Nephron (organoid): ENCODE measurements around the gene SYNPO2.
A peak's percentile ranks its signal among the peaks of the same experiment; 100 is the strongest.

ENCODE experiments used
- H3K27ac Mint-ChIP-seq, 3 experiments: 2 replicates each; pipeline ENCODE4 v1.8.0; 2020; ENCODE audit warnings: mixed read lengths in 3 of 3, mild to moderate bottlenecking in 2 of 3, moderate library complexity in 1 of 3
- H3K27me3 Mint-ChIP-seq: 2 replicates; pipeline ENCODE4 v1.8.0; 2021; ENCODE audit warnings: low read depth, mild to moderate bottlenecking, moderate library complexity, mixed read lengths
- H3K36me3 Mint-ChIP-seq: 2 replicates; pipeline ENCODE4 v1.8.0; 2020; ENCODE audit warnings: low read depth, mixed read lengths
- H3K4me1 Mint-ChIP-seq: 2 replicates; pipeline ENCODE4 v1.8.0; 2020; ENCODE audit warnings: mixed read lengths
- H3K4me3 Mint-ChIP-seq, 3 experiments: 2 replicates each; pipeline ENCODE4 v1.8.0; 2020; ENCODE audit warnings: mild to moderate bottlenecking in 3 of 3, mixed read lengths in 3 of 3, moderate library complexity in 2 of 3
- H3K9me3 Mint-ChIP-seq: 2 replicates; pipeline ENCODE4 v1.8.0; 2020; ENCODE audit warnings: mixed read lengths
- CTCF ChIP-seq, 3 experiments: fragments of 200-600 bp; sonication (generic); IDR thresholded peaks; one replicate each; pipeline ENCODE4 v1.5.0; 2021; ENCODE audit warnings: antibody characterized with exemption in 3 of 3; ENCODE audit not compliant: unreplicated experiment in 3 of 3

Gene SYNPO2

GRCh38 chr4:119081542-119081859 lies 192.8 kb downstream of the SYNPO2 start:
- H3K4me3 Mint-ChIP-seq: no peak overlapping the region
- no peaks in the 10 kb centered on the region for H3K27me3 Mint-ChIP-seq
- H3K9me3 Mint-ChIP-seq: peaks cover 5% of the 10 kb centered on the region
- no peak for TF ChIP-seq CTCF (IDR thresholded peaks at IDR 0.05; ENCODE audit: unreplicated experiment in 3 of 3)
- no peaks in the 10 kb centered on the region for H3K36me3 Mint-ChIP-seq
- H3K27ac Mint-ChIP-seq: peak overlapping the region in 1 of 3 experiments; percentile 85
- peaks cover 20% of the 10 kb centered on the region for H3K4me1 Mint-ChIP-seq

GRCh38 chr4:119081943-119082342 lies 193.3 kb downstream of the SYNPO2 start:
- H3K27me3 Mint-ChIP-seq: no peaks in the 10 kb centered on the region
- peak overlapping the region in 2 of 3 experiments; percentile 5 to 26 for H3K27ac Mint-ChIP-seq
- H3K4me1 Mint-ChIP-seq: peaks cover 20% of the 10 kb centered on the region

GRCh38 chr4:119082661-119083060 lies 194.0 kb downstream of the SYNPO2 start:
- H3K4me1 Mint-ChIP-seq: peaks cover 20% of the 10 kb centered on the region
- H3K27me3 Mint-ChIP-seq: no peaks in the 10 kb centered on the region
- no peak overlapping the region for H3K27ac Mint-ChIP-seq
- H3K9me3 Mint-ChIP-seq: peaks cover 3% of the 10 kb centered on the region
- no peak for TF ChIP-seq CTCF (IDR thresholded peaks at IDR 0.05; ENCODE audit: unreplicated experiment in 3 of 3)
- no peaks in the 10 kb centered on the region for H3K36me3 Mint-ChIP-seq
- no peak overlapping the region for H3K4me3 Mint-ChIP-seq

More at GRCh38 chr4:119081943-119082342, 193.3 kb downstream of the SYNPO2 start:
- Mint-ChIP-seq H3K36me3 (no peaks in the 10 kb centered on the region), H3K4me3 (no peak overlapping the region), H3K9me3 (peaks cover 3% of the 10 kb centered on the region)
- no peak for TF ChIP-seq CTCF (IDR thresholded peaks at IDR 0.05; ENCODE audit: unreplicated experiment in 3 of 3)

- Mint-ChIP-seq H3K4me3 (no peak overlapping the region), H3K27ac (no peak overlapping the region), H3K4me1 (peaks cover 20% of the 10 kb centered on the region), H3K9me3 (peaks cover 3% of the 10 kb centered on the region), H3K36me3 (no peaks in the 10 kb centered on the region), H3K27me3 (no peaks in the 10 kb centered on the region)
- no peak for TF ChIP-seq CTCF (IDR thresholded peaks at IDR 0.05; ENCODE audit: unreplicated experiment in 3 of 3)
These were observed 195.9 kb downstream of the SYNPO2 start for GRCh38 chr4:119084513-119084912.

GRCh38 chr4:119087121-119087520 lies 198.5 kb downstream of the SYNPO2 start:
- Mint-ChIP-seq H3K4me3 (no peak overlapping the region), H3K9me3 (peaks cover 11% of the 10 kb centered on the region), H3K27me3 (no peaks in the 10 kb centered on the region), H3K4me1 (peaks cover 15% of the 10 kb centered on the region), H3K27ac (no peak overlapping the region), H3K36me3 (no peaks in the 10 kb centered on the region)
- peak in 2 of 3 experiments; percentile 14 for TF ChIP-seq CTCF (IDR thresholded peaks at IDR 0.05; ENCODE audit: unreplicated experiment in 3 of 3)

GRCh38 chr4:119087656-119088055 lies 199.0 kb downstream of the SYNPO2 start:
- Mint-ChIP-seq H3K36me3 (no peaks in the 10 kb centered on the region), H3K27me3 (no peaks in the 10 kb centered on the region), H3K4me3 (no peak overlapping the region), H3K9me3 (peaks cover 11% of the 10 kb centered on the region), H3K27ac (no peak overlapping the region), H3K4me1 (peaks cover 12% of the 10 kb centered on the region)
- no peak for TF ChIP-seq CTCF (IDR thresholded peaks at IDR 0.05; ENCODE audit: unreplicated experiment in 3 of 3)
